ENCODE results near the gene VWF. TPM values are rescaled to one million over a fixed set of nuclear protein-coding genes. Genes with fewer than 3 reads are reported as not detected.

The VWF gene
- total and polyA plus RNA-seq, 2 experiments from 2014 or later, result 0.42 to 0.56 TPM

DNA sequence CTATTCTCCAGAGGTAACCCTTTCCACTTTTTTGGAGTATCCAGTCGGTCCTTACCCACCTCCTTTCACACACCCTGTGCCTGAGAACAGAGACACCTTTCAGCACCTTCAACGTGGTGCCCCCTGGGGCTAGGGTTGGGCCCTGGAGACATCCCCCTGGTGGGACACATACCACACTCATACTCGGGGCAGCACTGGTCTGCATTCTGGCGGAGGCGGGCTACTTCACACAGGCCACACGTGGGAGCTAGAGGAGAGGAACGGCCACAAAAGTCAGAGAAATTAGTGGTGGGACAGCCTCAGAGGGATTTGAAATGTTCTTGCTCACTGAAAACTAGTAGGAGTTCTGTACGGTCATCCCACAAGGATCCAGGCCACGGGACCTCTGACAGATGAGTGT is 139.6 kb downstream of the VWF start:
- no peak for ATAC-seq
- Mint-ChIP-seq H3K4me1 (peaks cover 27% of the 10 kb centered on the region), H3K27ac (no peak overlapping the region), H3K36me3 (ENCODE audit: low read depth) (no peaks in the 10 kb centered on the region), H3K4me3 (no peak overlapping the region), H3K27me3 (ENCODE audit: insufficient read depth, low read depth, poor library complexity) (peaks cover 4% of the 10 kb centered on the region), H3K9me3 (no peaks in the 10 kb centered on the region)
- no peaks in the 10 kb centered on the region for H3F3A ChIP-seq (replicated peaks; ENCODE audit: low read depth)
- peaks cover 15% of the 10 kb centered on the region for H3K4me1 ChIP-seq (ENCODE audit: insufficient read depth)
- 0 out of 2 replicates have a peak, but pooled peaks cover 3% of the 10 kb centered on the region for H4K20me1 ChIP-seq (replicated peaks; ENCODE audit: insufficient read depth)
- TF ChIP-seq, protein P1, sequence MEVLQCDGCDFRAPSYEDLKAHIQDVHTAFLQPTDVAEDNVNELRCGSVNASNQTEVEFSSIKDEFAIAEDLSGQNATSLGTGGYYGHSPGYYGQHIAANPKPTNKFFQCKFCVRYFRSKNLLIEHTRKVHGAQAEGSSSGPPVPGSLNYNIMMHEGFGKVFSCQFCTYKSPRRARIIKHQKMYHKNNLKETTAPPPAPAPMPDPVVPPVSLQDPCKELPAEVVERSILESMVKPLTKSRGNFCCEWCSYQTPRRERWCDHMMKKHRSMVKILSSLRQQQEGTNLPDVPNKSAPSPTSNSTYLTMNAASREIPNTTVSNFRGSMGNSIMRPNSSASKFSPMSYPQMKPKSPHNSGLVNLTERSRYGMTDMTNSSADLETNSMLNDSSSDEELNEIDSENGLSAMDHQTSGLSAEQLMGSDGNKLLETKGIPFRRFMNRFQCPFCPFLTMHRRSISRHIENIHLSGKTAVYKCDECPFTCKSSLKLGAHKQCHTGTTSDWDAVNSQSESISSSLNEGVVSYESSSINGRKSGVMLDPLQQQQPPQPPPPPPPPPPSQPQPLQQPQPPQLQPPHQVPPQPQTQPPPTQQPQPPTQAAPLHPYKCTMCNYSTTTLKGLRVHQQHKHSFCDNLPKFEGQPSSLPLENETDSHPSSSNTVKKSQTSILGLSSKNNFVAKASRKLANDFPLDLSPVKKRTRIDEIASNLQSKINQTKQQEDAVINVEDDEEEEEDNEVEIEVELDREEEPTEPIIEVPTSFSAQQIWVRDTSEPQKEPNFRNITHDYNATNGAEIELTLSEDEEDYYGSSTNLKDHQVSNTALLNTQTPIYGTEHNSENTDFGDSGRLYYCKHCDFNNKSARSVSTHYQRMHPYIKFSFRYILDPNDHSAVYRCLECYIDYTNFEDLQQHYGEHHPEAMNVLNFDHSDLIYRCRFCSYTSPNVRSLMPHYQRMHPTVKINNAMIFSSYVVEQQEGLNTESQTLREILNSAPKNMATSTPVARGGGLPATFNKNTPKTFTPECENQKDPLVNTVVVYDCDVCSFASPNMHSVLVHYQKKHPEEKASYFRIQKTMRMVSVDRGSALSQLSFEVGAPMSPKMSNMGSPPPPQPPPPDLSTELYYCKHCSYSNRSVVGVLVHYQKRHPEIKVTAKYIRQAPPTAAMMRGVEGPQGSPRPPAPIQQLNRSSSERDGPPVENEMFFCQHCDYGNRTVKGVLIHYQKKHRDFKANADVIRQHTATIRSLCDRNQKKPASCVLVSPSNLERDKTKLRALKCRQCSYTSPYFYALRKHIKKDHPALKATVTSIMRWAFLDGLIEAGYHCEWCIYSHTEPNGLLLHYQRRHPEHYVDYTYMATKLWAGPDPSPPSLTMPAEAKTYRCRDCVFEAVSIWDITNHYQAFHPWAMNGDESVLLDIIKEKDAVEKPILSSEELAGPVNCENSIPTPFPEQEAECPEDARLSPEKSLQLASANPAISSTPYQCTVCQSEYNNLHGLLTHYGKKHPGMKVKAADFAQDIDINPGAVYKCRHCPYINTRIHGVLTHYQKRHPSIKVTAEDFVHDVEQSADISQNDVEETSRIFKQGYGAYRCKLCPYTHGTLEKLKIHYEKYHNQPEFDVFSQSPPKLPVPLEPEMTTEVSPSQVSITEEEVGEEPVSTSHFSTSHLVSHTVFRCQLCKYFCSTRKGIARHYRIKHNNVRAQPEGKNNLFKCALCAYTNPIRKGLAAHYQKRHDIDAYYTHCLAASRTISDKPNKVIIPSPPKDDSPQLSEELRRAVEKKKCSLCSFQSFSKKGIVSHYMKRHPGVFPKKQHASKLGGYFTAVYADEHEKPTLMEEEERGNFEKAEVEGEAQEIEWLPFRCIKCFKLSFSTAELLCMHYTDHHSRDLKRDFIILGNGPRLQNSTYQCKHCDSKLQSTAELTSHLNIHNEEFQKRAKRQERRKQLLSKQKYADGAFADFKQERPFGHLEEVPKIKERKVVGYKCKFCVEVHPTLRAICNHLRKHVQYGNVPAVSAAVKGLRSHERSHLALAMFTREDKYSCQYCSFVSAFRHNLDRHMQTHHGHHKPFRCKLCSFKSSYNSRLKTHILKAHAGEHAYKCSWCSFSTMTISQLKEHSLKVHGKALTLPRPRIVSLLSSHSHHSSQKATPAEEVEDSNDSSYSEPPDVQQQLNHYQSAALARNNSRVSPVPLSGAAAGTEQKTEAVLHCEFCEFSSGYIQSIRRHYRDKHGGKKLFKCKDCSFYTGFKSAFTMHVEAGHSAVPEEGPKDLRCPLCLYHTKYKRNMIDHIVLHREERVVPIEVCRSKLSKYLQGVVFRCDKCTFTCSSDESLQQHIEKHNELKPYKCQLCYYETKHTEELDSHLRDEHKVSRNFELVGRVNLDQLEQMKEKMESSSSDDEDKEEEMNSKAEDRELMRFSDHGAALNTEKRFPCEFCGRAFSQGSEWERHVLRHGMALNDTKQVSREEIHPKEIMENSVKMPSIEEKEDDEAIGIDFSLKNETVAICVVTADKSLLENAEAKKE (CRISPR knock-in tag; IDR thresholded peaks at IDR 0.05), result no peak
- no peak for TF ChIP-seq STAT1 (IDR thresholded peaks at IDR 0.05; ENCODE audit: unreplicated experiment)
- TF ChIP-seq, protein P2, sequence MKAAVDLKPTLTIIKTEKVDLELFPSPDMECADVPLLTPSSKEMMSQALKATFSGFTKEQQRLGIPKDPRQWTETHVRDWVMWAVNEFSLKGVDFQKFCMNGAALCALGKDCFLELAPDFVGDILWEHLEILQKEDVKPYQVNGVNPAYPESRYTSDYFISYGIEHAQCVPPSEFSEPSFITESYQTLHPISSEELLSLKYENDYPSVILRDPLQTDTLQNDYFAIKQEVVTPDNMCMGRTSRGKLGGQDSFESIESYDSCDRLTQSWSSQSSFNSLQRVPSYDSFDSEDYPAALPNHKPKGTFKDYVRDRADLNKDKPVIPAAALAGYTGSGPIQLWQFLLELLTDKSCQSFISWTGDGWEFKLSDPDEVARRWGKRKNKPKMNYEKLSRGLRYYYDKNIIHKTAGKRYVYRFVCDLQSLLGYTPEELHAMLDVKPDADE (IDR thresholded peaks at IDR 0.05), result no peak
- TF ChIP-seq ZNF114 (CRISPR knock-in tag; IDR thresholded peaks at IDR 0.05), result no peak
- TF ChIP-seq NANOG (IDR thresholded peaks at IDR 0.05; ENCODE audit: borderline replicate concordance), result no peak
- TF ChIP-seq ZNF331 (CRISPR knock-in tag; IDR thresholded peaks at IDR 0.05; ENCODE audit: low read depth), result no peak
- TF ChIP-seq, protein P3, sequence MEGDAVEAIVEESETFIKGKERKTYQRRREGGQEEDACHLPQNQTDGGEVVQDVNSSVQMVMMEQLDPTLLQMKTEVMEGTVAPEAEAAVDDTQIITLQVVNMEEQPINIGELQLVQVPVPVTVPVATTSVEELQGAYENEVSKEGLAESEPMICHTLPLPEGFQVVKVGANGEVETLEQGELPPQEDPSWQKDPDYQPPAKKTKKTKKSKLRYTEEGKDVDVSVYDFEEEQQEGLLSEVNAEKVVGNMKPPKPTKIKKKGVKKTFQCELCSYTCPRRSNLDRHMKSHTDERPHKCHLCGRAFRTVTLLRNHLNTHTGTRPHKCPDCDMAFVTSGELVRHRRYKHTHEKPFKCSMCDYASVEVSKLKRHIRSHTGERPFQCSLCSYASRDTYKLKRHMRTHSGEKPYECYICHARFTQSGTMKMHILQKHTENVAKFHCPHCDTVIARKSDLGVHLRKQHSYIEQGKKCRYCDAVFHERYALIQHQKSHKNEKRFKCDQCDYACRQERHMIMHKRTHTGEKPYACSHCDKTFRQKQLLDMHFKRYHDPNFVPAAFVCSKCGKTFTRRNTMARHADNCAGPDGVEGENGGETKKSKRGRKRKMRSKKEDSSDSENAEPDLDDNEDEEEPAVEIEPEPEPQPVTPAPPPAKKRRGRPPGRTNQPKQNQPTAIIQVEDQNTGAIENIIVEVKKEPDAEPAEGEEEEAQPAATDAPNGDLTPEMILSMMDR (conservative IDR thresholded peaks at IDR 0.05; ENCODE audit: low read depth in 2 of 2), result no peak
- no peak for TF ChIP-seq EZH2phosphoT487 (IDR thresholded peaks at IDR 0.05; ENCODE audit: unreplicated experiment)
- TF ChIP-seq, protein P4, sequence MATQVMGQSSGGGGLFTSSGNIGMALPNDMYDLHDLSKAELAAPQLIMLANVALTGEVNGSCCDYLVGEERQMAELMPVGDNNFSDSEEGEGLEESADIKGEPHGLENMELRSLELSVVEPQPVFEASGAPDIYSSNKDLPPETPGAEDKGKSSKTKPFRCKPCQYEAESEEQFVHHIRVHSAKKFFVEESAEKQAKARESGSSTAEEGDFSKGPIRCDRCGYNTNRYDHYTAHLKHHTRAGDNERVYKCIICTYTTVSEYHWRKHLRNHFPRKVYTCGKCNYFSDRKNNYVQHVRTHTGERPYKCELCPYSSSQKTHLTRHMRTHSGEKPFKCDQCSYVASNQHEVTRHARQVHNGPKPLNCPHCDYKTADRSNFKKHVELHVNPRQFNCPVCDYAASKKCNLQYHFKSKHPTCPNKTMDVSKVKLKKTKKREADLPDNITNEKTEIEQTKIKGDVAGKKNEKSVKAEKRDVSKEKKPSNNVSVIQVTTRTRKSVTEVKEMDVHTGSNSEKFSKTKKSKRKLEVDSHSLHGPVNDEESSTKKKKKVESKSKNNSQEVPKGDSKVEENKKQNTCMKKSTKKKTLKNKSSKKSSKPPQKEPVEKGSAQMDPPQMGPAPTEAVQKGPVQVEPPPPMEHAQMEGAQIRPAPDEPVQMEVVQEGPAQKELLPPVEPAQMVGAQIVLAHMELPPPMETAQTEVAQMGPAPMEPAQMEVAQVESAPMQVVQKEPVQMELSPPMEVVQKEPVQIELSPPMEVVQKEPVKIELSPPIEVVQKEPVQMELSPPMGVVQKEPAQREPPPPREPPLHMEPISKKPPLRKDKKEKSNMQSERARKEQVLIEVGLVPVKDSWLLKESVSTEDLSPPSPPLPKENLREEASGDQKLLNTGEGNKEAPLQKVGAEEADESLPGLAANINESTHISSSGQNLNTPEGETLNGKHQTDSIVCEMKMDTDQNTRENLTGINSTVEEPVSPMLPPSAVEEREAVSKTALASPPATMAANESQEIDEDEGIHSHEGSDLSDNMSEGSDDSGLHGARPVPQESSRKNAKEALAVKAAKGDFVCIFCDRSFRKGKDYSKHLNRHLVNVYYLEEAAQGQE (IDR thresholded peaks at IDR 0.05; ENCODE audit: unreplicated experiment), result no peak
- no peak for TF ChIP-seq JUNB (IDR thresholded peaks at IDR 0.05; ENCODE audit: unreplicated experiment)
- no peak for TF ChIP-seq CREB1 (CRISPR knock-in tag; IDR thresholded peaks at IDR 0.05; ENCODE audit: low read depth)
- TF ChIP-seq EZH2 (IDR thresholded peaks at IDR 0.05; ENCODE audit: low read depth, unreplicated experiment), result no peak
- no peaks in the 10 kb centered on the region for H3K27me3 ChIP-seq (ENCODE audit: insufficient read depth)
- H2AFZ ChIP-seq, result no peak overlapping the region
- H3K4me2 ChIP-seq, result no peak overlapping the region
- no peak overlapping the region for H3K27ac ChIP-seq (ENCODE audit: low read depth)
- no peaks in the 10 kb centered on the region for H3K79me2 ChIP-seq (replicated peaks; ENCODE audit: insufficient read depth)
- no peak overlapping the region for H3K4me3 ChIP-seq
- H3K36me3 ChIP-seq (ENCODE audit: insufficient read depth), result no peaks in the 10 kb centered on the region
- no peaks in the 10 kb centered on the region for H3K9me2 ChIP-seq (ENCODE audit: insufficient read depth)
- no peak for DNase-seq (ENCODE audit: low spot score)
